ENCODE measurements around the gene FAM3B.

FAM3B gene

GRCh38 chr21:41280115-41280919 is 36.3 kb upstream of the FAM3B start:
- Histone ChIP-seq H3K79me2 (ENCODE audit: control insufficient read depth, insufficient read depth, low read length) (no peaks in the 10 kb centered on the region), H3K4me3 (ENCODE audit: low read length) (no peak overlapping the region), H3K9ac (ENCODE audit: low read length) (no peak overlapping the region), H3K36me3 (ENCODE audit: control insufficient read depth, insufficient read depth, low read length) (no peaks in the 10 kb centered on the region), H2BK5ac (ENCODE audit: low read length) (no peak overlapping the region), H3K56ac (ENCODE audit: low read length) (no peak overlapping the region), H3K18ac (ENCODE audit: low read length) (no peak overlapping the region), H3K27ac (ENCODE audit: low read depth, low read length) (no peak overlapping the region), H2AK5ac (ENCODE audit: low read length) (no peak overlapping the region), H3K4me2 (ENCODE audit: low read length) (no peak overlapping the region), H3K79me1 (ENCODE audit: low read length) (no peaks in the 10 kb centered on the region), H2BK15ac (replicated peaks; ENCODE audit: low read depth) (no peak overlapping the region), H4K5ac (ENCODE audit: low read length) (no peak overlapping the region), H2BK120ac (ENCODE audit: low read depth, low read length) (no peak overlapping the region), H3K23ac (ENCODE audit: low read length) (no peak overlapping the region), H3K27me3 (ENCODE audit: insufficient read depth, low read length, poor library complexity) (no peaks in the 10 kb centered on the region), H3K4ac (ENCODE audit: low read depth, low read length) (no peak overlapping the region), H3K4me1 (ENCODE audit: control insufficient read depth, low read depth, low read length) (no peaks in the 10 kb centered on the region), H4K8ac (ENCODE audit: low read depth, low read length) (no peak overlapping the region)
- no CpG with 5 or more reads among the region's 18 CpGs for WGBS (ENCODE audit: extremely low coverage, insufficient coverage, low lambda C conversion rate)
- DNase-seq = no peak

- no peak overlapping the region for H2BK5ac ChIP-seq (ENCODE audit: low read length)
- H2BK15ac ChIP-seq (replicated peaks; ENCODE audit: low read depth) = no peak overlapping the region
- no peaks in the 10 kb centered on the region for H3K79me1 ChIP-seq (ENCODE audit: low read length)
- no peak overlapping the region for H4K5ac ChIP-seq (ENCODE audit: low read length)
- H3K23ac ChIP-seq (ENCODE audit: low read length) = no peak overlapping the region
- no peak overlapping the region for H2AK5ac ChIP-seq (ENCODE audit: low read length)
- H4K8ac ChIP-seq (ENCODE audit: low read depth, low read length) = no peak overlapping the region
- no peaks in the 10 kb centered on the region for H3K27me3 ChIP-seq (ENCODE audit: insufficient read depth, low read length, poor library complexity)
- no peaks in the 10 kb centered on the region for H3K4me1 ChIP-seq (ENCODE audit: control insufficient read depth, low read depth, low read length)
- no CpG with 5 or more reads among the region's 3 CpGs for WGBS (ENCODE audit: extremely low coverage, insufficient coverage, low lambda C conversion rate)
- H2BK120ac ChIP-seq (ENCODE audit: low read depth, low read length) = no peak overlapping the region
- H3K79me2 ChIP-seq (ENCODE audit: control insufficient read depth, insufficient read depth, low read length) = no peaks in the 10 kb centered on the region
- no peak for DNase-seq
- H3K4me2 ChIP-seq (ENCODE audit: low read length) = no peak overlapping the region
- H3K4ac ChIP-seq (ENCODE audit: low read depth, low read length) = no peak overlapping the region
- H3K27ac ChIP-seq (ENCODE audit: low read depth, low read length) = no peak overlapping the region
- no peaks in the 10 kb centered on the region for H3K36me3 ChIP-seq (ENCODE audit: control insufficient read depth, insufficient read depth, low read length)
- no peak overlapping the region for H3K4me3 ChIP-seq (ENCODE audit: low read length)
- H3K18ac ChIP-seq (ENCODE audit: low read length) = no peak overlapping the region
- no peak overlapping the region for H3K9ac ChIP-seq (ENCODE audit: low read length)
- no peak overlapping the region for H3K56ac ChIP-seq (ENCODE audit: low read length)
These were observed 34.2 kb upstream of the FAM3B start for GRCh38 chr21:41282412-41282811.

- Histone ChIP-seq H4K5ac (ENCODE audit: low read length) (no peak overlapping the region), H3K56ac (ENCODE audit: low read length) (no peak overlapping the region), H2BK15ac (replicated peaks; ENCODE audit: low read depth) (no peak overlapping the region), H3K27ac (ENCODE audit: low read depth, low read length) (no peak overlapping the region), H3K4ac (ENCODE audit: low read depth, low read length) (no peak overlapping the region), H3K4me1 (ENCODE audit: control insufficient read depth, low read depth, low read length) (no peaks in the 10 kb centered on the region), H3K79me2 (ENCODE audit: control insufficient read depth, insufficient read depth, low read length) (no peaks in the 10 kb centered on the region), H4K8ac (ENCODE audit: low read depth, low read length) (no peak overlapping the region), H3K4me3 (ENCODE audit: low read length) (no peak overlapping the region), H3K18ac (ENCODE audit: low read length) (no peak overlapping the region), H2BK5ac (ENCODE audit: low read length) (no peak overlapping the region), H3K79me1 (ENCODE audit: low read length) (no peaks in the 10 kb centered on the region), H3K36me3 (ENCODE audit: control insufficient read depth, insufficient read depth, low read length) (no peaks in the 10 kb centered on the region), H3K23ac (ENCODE audit: low read length) (no peak overlapping the region), H2AK5ac (ENCODE audit: low read length) (no peak overlapping the region), H2BK120ac (ENCODE audit: low read depth, low read length) (no peak overlapping the region), H3K9ac (ENCODE audit: low read length) (no peak overlapping the region), H3K27me3 (ENCODE audit: insufficient read depth, low read length, poor library complexity) (no peaks in the 10 kb centered on the region), H3K4me2 (ENCODE audit: low read length) (no peak overlapping the region)
- WGBS (ENCODE audit: extremely low coverage, insufficient coverage, low lambda C conversion rate) = no CpG with 5 or more reads among the region's 8 CpGs
- DNase-seq = peak; percentile 79
These were observed 33.3 kb upstream of the FAM3B start for GRCh38 chr21:41283211-41283818.

GRCh38 chr21:41289431-41289830 is 27.2 kb upstream of the FAM3B start:
- H3K36me3 ChIP-seq (ENCODE audit: control insufficient read depth, insufficient read depth, low read length) = no peaks in the 10 kb centered on the region
- H3K4me2 ChIP-seq (ENCODE audit: low read length) = no peak overlapping the region
- no peaks in the 10 kb centered on the region for H3K27me3 ChIP-seq (ENCODE audit: insufficient read depth, low read length, poor library complexity)
- H4K5ac ChIP-seq (ENCODE audit: low read length) = no peak overlapping the region
- H3K23ac ChIP-seq (ENCODE audit: low read length) = no peak overlapping the region
- no peak overlapping the region for H3K56ac ChIP-seq (ENCODE audit: low read length)
- H3K18ac ChIP-seq (ENCODE audit: low read length) = no peak overlapping the region
- no peak overlapping the region for H3K9ac ChIP-seq (ENCODE audit: low read length)
- no peak overlapping the region for H2BK5ac ChIP-seq (ENCODE audit: low read length)
- no peak overlapping the region for H2BK120ac ChIP-seq (ENCODE audit: low read depth, low read length)
- no peak overlapping the region for H3K4ac ChIP-seq (ENCODE audit: low read depth, low read length)
- no peaks in the 10 kb centered on the region for H3K79me2 ChIP-seq (ENCODE audit: control insufficient read depth, insufficient read depth, low read length)
- H3K79me1 ChIP-seq (ENCODE audit: low read length) = no peaks in the 10 kb centered on the region
- no peak overlapping the region for H3K27ac ChIP-seq (ENCODE audit: low read depth, low read length)
- H4K8ac ChIP-seq (ENCODE audit: low read depth, low read length) = no peak overlapping the region
- no peak overlapping the region for H3K4me3 ChIP-seq (ENCODE audit: low read length)
- peak; percentile 49 for DNase-seq
- WGBS (ENCODE audit: extremely low coverage, insufficient coverage, low lambda C conversion rate) = no CpG with 5 or more reads among the region's 13 CpGs
- H2BK15ac ChIP-seq (replicated peaks; ENCODE audit: low read depth) = no peak overlapping the region
- H3K4me1 ChIP-seq (ENCODE audit: control insufficient read depth, low read depth, low read length) = no peaks in the 10 kb centered on the region
- no peak overlapping the region for H2AK5ac ChIP-seq (ENCODE audit: low read length)

GRCh38 chr21:41290106-41290799 is 26.3 kb upstream of the FAM3B start:
- no peak overlapping the region for H3K4me2 ChIP-seq (ENCODE audit: low read length)
- H2BK5ac ChIP-seq (ENCODE audit: low read length) = no peak overlapping the region
- H3K27ac ChIP-seq (ENCODE audit: low read depth, low read length) = no peak overlapping the region
- no peaks in the 10 kb centered on the region for H3K36me3 ChIP-seq (ENCODE audit: control insufficient read depth, insufficient read depth, low read length)
- no peak overlapping the region for H4K5ac ChIP-seq (ENCODE audit: low read length)
- H3K79me2 ChIP-seq (ENCODE audit: control insufficient read depth, insufficient read depth, low read length) = no peaks in the 10 kb centered on the region
- WGBS (ENCODE audit: extremely low coverage, insufficient coverage, low lambda C conversion rate) = no CpG with 5 or more reads among the region's 24 CpGs
- no peaks in the 10 kb centered on the region for H3K79me1 ChIP-seq (ENCODE audit: low read length)
- no peak overlapping the region for H3K9ac ChIP-seq (ENCODE audit: low read length)
- no peak overlapping the region for H3K18ac ChIP-seq (ENCODE audit: low read length)
- no peak overlapping the region for H2BK120ac ChIP-seq (ENCODE audit: low read depth, low read length)
- H3K23ac ChIP-seq (ENCODE audit: low read length) = no peak overlapping the region
- H2AK5ac ChIP-seq (ENCODE audit: low read length) = no peak overlapping the region
- no peak for DNase-seq
- H3K27me3 ChIP-seq (ENCODE audit: insufficient read depth, low read length, poor library complexity) = no peaks in the 10 kb centered on the region
- H2BK15ac ChIP-seq (replicated peaks; ENCODE audit: low read depth) = no peak overlapping the region
- no peak overlapping the region for H3K4ac ChIP-seq (ENCODE audit: low read depth, low read length)
- H3K4me1 ChIP-seq (ENCODE audit: control insufficient read depth, low read depth, low read length) = no peaks in the 10 kb centered on the region
- no peak overlapping the region for H4K8ac ChIP-seq (ENCODE audit: low read depth, low read length)
- H3K4me3 ChIP-seq (ENCODE audit: low read length) = no peak overlapping the region
- H3K56ac ChIP-seq (ENCODE audit: low read length) = no peak overlapping the region
